Keratinocyte (primary cell): ENCODE data around the gene NGLY1. TPM values are rescaled to one million over a fixed set of nuclear protein-coding genes. Genes with fewer than 3 reads are reported as not detected.

Source experiments
- DNase-seq: peaks from one replicate; pipeline ENCODE4 v3.0.0-alpha.2; 2011; ENCODE audit warnings: low read depth, missing footprints, low spot score
- FAIRE-seq: peaks from 2 replicates; lab custom pipeline; 2011; peaks lifted over from hg19 to GRCh38; lab: Jason Lieb, UNC
- H2AFZ ChIP-seq: 2 replicates; pipeline ENCODE4 v1.6.0; 2012; ENCODE audit warnings: low read length, control low read depth, inconsistent platforms; ENCODE audit not compliant: control insufficient read depth
- H3K27ac ChIP-seq: 2 replicates; pipeline ENCODE4 v1.5.1; 2011; ENCODE audit warnings: low read length; ENCODE audit not compliant: control insufficient read depth, insufficient read depth
- H3K27me3 ChIP-seq: 3 replicates; pipeline ENCODE4 v1.6.0; 2011; ENCODE audit warnings: low read length; ENCODE audit not compliant: control insufficient read depth, insufficient read depth; ENCODE audit errors: extremely low read depth
- H3K36me3 ChIP-seq, 2 experiments: 2 replicates in 1 of 2; 3 replicates in 1 of 2; pipeline ENCODE4 v1.5.1; 2011; ENCODE audit warnings: low read length in 2 of 2, mild to moderate bottlenecking in 1 of 2; ENCODE audit not compliant: control insufficient read depth in 2 of 2, insufficient read depth in 2 of 2; ENCODE audit errors: extremely low read depth in 1 of 2
- H3K4me1 ChIP-seq: 3 replicates; pipeline ENCODE4 v1.5.1; 2011; ENCODE audit warnings: low read length; ENCODE audit not compliant: control insufficient read depth, insufficient read depth; ENCODE audit errors: extremely low read depth
- H3K4me2 ChIP-seq: 3 replicates; pipeline ENCODE4 v1.6.0; 2011; ENCODE audit warnings: low read depth, low read length; ENCODE audit not compliant: control insufficient read depth, insufficient read depth; ENCODE audit errors: extremely low read depth
- H3K4me3 ChIP-seq, 3 experiments: fragments of 200-600 bp in 1 of 3; sonication (generic) in 1 of 3; 2 replicates in 2 of 3; 3 replicates in 1 of 3; pipeline ENCODE4 v1.5.1; 2011 to 2016; ENCODE audit warnings: low read length in 3 of 3, mild to moderate bottlenecking in 3 of 3, control low read depth in 2 of 3, inconsistent platforms in 1 of 3, low read depth in 1 of 3, mixed read lengths in 1 of 3, mixed run types in 1 of 3, moderate library complexity in 1 of 3; ENCODE audit not compliant: control insufficient read depth in 2 of 3, insufficient read depth in 2 of 3; ENCODE audit errors: extremely low read depth in 1 of 3
- H3K79me2 ChIP-seq: 2 replicates; pipeline ENCODE4 v1.6.0; 2012; ENCODE audit warnings: low read length; ENCODE audit not compliant: control insufficient read depth, insufficient read depth
- H3K9ac ChIP-seq: 3 replicates; pipeline ENCODE4 v1.6.0; 2011; ENCODE audit warnings: low read length; ENCODE audit not compliant: control insufficient read depth, insufficient read depth; ENCODE audit errors: extremely low read depth
- H3K9me1 ChIP-seq: 3 replicates; pipeline ENCODE4 v1.6.0; 2011; ENCODE audit warnings: low read length; ENCODE audit not compliant: control insufficient read depth, insufficient read depth; ENCODE audit errors: extremely low read depth
- H3K9me3 ChIP-seq: 2 replicates; pipeline ENCODE4 v1.5.1; 2012; ENCODE audit warnings: low read depth, low read length; ENCODE audit not compliant: control insufficient read depth
- H4K20me1 ChIP-seq: 3 replicates; pipeline ENCODE4 v1.6.0; 2011; ENCODE audit warnings: low read length; ENCODE audit not compliant: control insufficient read depth, insufficient read depth; ENCODE audit errors: extremely low read depth
- EZH2 ChIP-seq: IDR thresholded peaks from one replicate; pipeline ENCODE4 v1.6.1; 2012; ENCODE audit warnings: inconsistent platforms, mild to moderate bottlenecking, low read length, moderate library complexity
- dilution Hi-C: fragments of 300-500 bp; cut with MboI; formaldehyde crosslinking; loops from one replicate; pipeline ENCODE4 v1.7.0; 2020; ENCODE audit warnings: low sequenced_read_pairs; ENCODE audit not compliant: extremely low pct_ligation_motif_present
- polyA plus RNA-seq, 5 experiments: library from polyadenylated mRNA; depleted of rRNA in 3 of 5; stranded (reverse) in 3 of 5; stranded (forward) in 1 of 5; unstranded in 1 of 5; fragments of >200 nt; gene quantifications; 1 replicate in 1 of 5; 2 replicates in 3 of 5; 3 replicates in 1 of 5; pipeline versions ENCODE4 v1.2.1 to v1.2.3, GENCODE V29; 2011 to 2012; ENCODE audit warnings: missing spikeins in 2 of 5, low read depth in 1 of 5, low replicate concordance in 1 of 5
- TF ChIP-seq, protein P1 (sequence below), 3 experiments: IDR thresholded peaks in 1 of 3; conservative IDR thresholded peaks in 1 of 3; optimal IDR thresholded peaks in 1 of 3; 2 replicates in 2 of 3; 3 replicates in 1 of 3; pipeline versions ENCODE3 to v1.5.1; 2011; ENCODE audit warnings: low read length in 3 of 3, mild to moderate bottlenecking in 3 of 3, moderate library complexity in 2 of 3, control low read depth in 1 of 3, inconsistent platforms in 1 of 3; ENCODE audit not compliant: insufficient read depth in 2 of 3; ENCODE audit errors: extremely low read depth in 1 of 3

Gene NGLY1
- polyA plus RNA-seq, 1 donor (not counting 4 experiments of a cell fraction or from before 2014, with no cell fraction given): 19.5 TPM

DNA sequence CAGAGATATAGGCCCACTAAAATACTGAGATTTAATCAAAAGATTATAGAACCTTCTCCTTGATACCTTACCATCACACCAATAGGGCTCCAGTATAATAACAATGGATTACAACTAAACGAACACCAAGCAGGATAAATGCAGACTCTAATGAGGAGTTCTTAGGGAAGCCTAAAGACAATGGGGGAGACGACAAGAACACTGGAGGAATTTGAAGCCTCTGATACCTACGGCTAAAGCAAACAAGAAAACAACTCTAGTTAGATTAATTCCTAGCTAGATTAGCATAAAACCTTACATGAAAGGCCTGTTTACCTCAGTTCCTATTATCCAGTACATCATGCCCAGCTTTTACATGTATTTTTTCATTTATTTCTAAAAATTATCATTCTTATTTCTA, 35.1 kb downstream of the NGLY1 start:
- TF ChIP-seq, protein P1, sequence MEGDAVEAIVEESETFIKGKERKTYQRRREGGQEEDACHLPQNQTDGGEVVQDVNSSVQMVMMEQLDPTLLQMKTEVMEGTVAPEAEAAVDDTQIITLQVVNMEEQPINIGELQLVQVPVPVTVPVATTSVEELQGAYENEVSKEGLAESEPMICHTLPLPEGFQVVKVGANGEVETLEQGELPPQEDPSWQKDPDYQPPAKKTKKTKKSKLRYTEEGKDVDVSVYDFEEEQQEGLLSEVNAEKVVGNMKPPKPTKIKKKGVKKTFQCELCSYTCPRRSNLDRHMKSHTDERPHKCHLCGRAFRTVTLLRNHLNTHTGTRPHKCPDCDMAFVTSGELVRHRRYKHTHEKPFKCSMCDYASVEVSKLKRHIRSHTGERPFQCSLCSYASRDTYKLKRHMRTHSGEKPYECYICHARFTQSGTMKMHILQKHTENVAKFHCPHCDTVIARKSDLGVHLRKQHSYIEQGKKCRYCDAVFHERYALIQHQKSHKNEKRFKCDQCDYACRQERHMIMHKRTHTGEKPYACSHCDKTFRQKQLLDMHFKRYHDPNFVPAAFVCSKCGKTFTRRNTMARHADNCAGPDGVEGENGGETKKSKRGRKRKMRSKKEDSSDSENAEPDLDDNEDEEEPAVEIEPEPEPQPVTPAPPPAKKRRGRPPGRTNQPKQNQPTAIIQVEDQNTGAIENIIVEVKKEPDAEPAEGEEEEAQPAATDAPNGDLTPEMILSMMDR (optimal IDR thresholded peaks at IDR 0.05 in 1 of 3, IDR thresholded peaks at IDR 0.05 in 1 of 3, conservative IDR thresholded peaks at IDR 0.05 in 1 of 3; ENCODE audit: extremely low read depth in 1 of 3, insufficient read depth in 2 of 3, low read length in 3 of 3): no peak
- no peak for TF ChIP-seq EZH2
- Histone ChIP-seq H3K4me1 (peaks cover 12% of the 10 kb centered on the region), H3K9me1 (no peaks in the 10 kb centered on the region), H3K4me3 (no peak overlapping the region), H3K36me3 (peaks cover 0 to 9% of the 10 kb centered on the region in 2 experiments), H3K9me3 (no peaks in the 10 kb centered on the region), H2AFZ (no peak overlapping the region), H3K27ac (no peak overlapping the region), H3K4me2 (no peak overlapping the region), H3K79me2 (no peaks in the 10 kb centered on the region), H3K27me3 (no peaks in the 10 kb centered on the region), H3K9ac (no peak overlapping the region), H4K20me1 (no peaks in the 10 kb centered on the region)
- dilution Hi-C loops: no loop called here
- no peak for FAIRE-seq
- no peak for DNase-seq

DNA sequence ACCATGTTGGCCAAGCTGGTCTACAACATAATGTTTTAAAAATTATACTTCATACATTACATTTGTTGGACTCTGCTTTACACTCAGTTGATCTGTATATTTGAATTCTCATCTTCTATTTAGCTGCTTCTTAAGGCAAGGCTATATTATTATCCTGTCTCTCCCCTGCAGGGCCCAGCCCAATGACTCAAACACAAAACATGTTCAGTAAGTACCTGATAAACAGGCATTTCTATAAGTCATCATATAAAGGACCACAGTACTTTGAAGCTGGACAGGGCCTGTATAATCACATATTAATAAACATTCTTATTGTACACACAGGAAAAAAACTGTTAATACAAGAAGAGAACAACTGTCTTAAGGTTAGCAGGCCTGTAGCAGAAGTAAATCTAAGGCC, 36.2 kb downstream of the NGLY1 start:
- Histone ChIP-seq H3K4me2 (no peak overlapping the region), H3K9me1 (no peaks in the 10 kb centered on the region), H4K20me1 (no peaks in the 10 kb centered on the region), H3K9ac (no peak overlapping the region), H3K27me3 (no peaks in the 10 kb centered on the region), H3K9me3 (no peaks in the 10 kb centered on the region), H3K4me3 (no peak overlapping the region), H3K4me1 (peaks cover 12% of the 10 kb centered on the region), H3K36me3 (peaks cover 0 to 9% of the 10 kb centered on the region in 2 experiments), H3K79me2 (no peaks in the 10 kb centered on the region), H3K27ac (no peak overlapping the region), H2AFZ (no peak overlapping the region)
- FAIRE-seq (no peak), DNase-seq (peak; percentile 21)
- TF ChIP-seq EZH2: no peak
- TF ChIP-seq, protein P1 (optimal IDR thresholded peaks at IDR 0.05 in 1 of 3, IDR thresholded peaks at IDR 0.05 in 1 of 3, conservative IDR thresholded peaks at IDR 0.05 in 1 of 3; ENCODE audit: extremely low read depth in 1 of 3, insufficient read depth in 2 of 3, low read length in 3 of 3): no peak
- dilution Hi-C loops: no loop called here
